ENCODE data around the gene LRCH2.
"Not testable (repeated sequence)": the region's sequence is repeated elsewhere in the genome, so short reads cannot be mapped to it uniquely, and the experiment has no call there.

DNA sequence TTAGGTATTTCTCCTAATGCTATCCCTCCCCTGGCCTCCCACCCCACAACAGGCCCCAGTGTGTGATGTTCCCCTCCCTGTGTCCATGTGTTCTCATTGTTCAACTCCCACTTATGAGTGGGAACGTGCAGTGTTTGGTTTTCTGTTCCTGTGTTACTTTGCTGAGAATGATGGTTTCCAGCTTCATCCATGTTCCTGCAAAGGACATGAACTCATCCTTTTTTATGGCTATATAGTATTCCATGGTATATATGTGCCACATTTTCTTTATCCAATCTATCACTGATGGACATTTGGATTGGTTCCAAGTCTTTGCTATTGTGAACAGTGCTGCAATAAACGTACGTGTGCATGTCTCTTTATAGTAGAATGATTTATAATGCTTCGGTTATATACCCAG, 16.6 kb downstream of the LRCH2 start:
- not testable (repeated sequence) for TF ChIP-seq POLR2A (IDR thresholded peaks at IDR 0.05); EP300 (IDR thresholded peaks at IDR 0.05; ENCODE audit: low read depth)
- TF ChIP-seq, protein P1, sequence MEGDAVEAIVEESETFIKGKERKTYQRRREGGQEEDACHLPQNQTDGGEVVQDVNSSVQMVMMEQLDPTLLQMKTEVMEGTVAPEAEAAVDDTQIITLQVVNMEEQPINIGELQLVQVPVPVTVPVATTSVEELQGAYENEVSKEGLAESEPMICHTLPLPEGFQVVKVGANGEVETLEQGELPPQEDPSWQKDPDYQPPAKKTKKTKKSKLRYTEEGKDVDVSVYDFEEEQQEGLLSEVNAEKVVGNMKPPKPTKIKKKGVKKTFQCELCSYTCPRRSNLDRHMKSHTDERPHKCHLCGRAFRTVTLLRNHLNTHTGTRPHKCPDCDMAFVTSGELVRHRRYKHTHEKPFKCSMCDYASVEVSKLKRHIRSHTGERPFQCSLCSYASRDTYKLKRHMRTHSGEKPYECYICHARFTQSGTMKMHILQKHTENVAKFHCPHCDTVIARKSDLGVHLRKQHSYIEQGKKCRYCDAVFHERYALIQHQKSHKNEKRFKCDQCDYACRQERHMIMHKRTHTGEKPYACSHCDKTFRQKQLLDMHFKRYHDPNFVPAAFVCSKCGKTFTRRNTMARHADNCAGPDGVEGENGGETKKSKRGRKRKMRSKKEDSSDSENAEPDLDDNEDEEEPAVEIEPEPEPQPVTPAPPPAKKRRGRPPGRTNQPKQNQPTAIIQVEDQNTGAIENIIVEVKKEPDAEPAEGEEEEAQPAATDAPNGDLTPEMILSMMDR (IDR thresholded peaks at IDR 0.05) = not testable (repeated sequence)

Data from transverse colon (tissue), 3 donors.